HepG2 (cell line): ENCODE results near the gene HACD2. TPM values are rescaled to one million over a fixed set of nuclear protein-coding genes. Genes with fewer than 3 reads are reported as not detected.

Experiments
- ATAC-seq: fragments of 200-7000 bp; cut with Tn5 transposase; 3 replicates; pipeline ENCODE4 v1.9.1; 2020; ENCODE audit warnings: mild to moderate bottlenecking, moderate library complexity
- BruUV-seq: library from RNA; stranded (reverse); fragments of 400-500 nt; replicated peaks from 2 replicates; lab custom pipeline; 2021; lab: Mats Ljungman, UMichigan
- CTCF ChIA-PET: fragments of 300-600 bp; formaldehyde crosslinking; extraction: SDS; loops from one replicate; lab custom pipeline; 2021; ENCODE audit warnings: low total read pairs, inconsistent platforms, low intra/inter-chr PET ratio; lab: Yijun Ruan, JAX
- POLR2A ChIA-PET: fragments of 350-600 bp; sonication (Branson Sonifier 250); formaldehyde crosslinking; loops from one replicate; lab custom pipeline; 2020; ENCODE audit warnings: antibody characterized with exemption, inconsistent platforms; lab: Yijun Ruan, JAX
- DNase-seq: peaks from one replicate; pipeline ENCODE4 v3.0.0-alpha.2; 2015; ENCODE audit warnings: low spot score
- FAIRE-seq: peaks from 3 replicates; lab custom pipeline; 2011; peaks lifted over from hg19 to GRCh38; lab: Jason Lieb, UNC
- H2AFZ ChIP-seq: one replicate; pipeline ENCODE4 v1.6.1; 2011; ENCODE audit warnings: low read length, inconsistent platforms
- H3K27ac ChIP-seq: fragments of 300-600 bp; 3 replicates; pipeline ENCODE4 v1.8.0; 2011; ENCODE audit warnings: mixed run types, mild to moderate bottlenecking, mixed read lengths, low read length, inconsistent platforms; ENCODE audit not compliant: insufficient read depth; ENCODE audit errors: extremely low read length
- H3K27me3 ChIP-seq, 2 experiments: fragments of 200-600 bp in 1 of 2; 2 replicates in 1 of 2; 3 replicates in 1 of 2; pipeline versions ENCODE4 v1.6.0 to v1.8.0; 2011; ENCODE audit warnings: low read length in 2 of 2, mild to moderate bottlenecking in 2 of 2, moderate library complexity in 2 of 2, inconsistent platforms in 1 of 2; ENCODE audit not compliant: insufficient read depth in 2 of 2, control insufficient read depth in 1 of 2
- H3K36me3 ChIP-seq, 2 experiments: fragments of 200-600 bp in 1 of 2; replicated peaks in 1 of 2; 2 replicates in 1 of 2; 3 replicates in 1 of 2; pipeline versions ENCODE4 v1.5.1 to v1.8.0; 2011; ENCODE audit warnings: low read length in 2 of 2, inconsistent platforms in 1 of 2; ENCODE audit not compliant: insufficient read depth in 2 of 2, control insufficient read depth in 1 of 2
- H3K4me1 ChIP-seq: 2 replicates; pipeline ENCODE4 v1.5.1; 2012; ENCODE audit warnings: low read length, inconsistent platforms; ENCODE audit not compliant: insufficient read depth
- H3K4me2 ChIP-seq: 2 replicates; pipeline ENCODE4 v1.6.0; 2011; ENCODE audit warnings: low read depth, low read length, inconsistent platforms
- H3K4me3 ChIP-seq, 3 experiments: fragments of 200-600 bp in 1 of 3; sonication (generic), shearing (Covaris generic) in 1 of 3; replicated peaks in 1 of 3; 2 replicates each; pipeline ENCODE4 v1.5.1; 2011 to 2016; ENCODE audit warnings: low read length in 3 of 3, inconsistent platforms in 2 of 3, low read depth in 2 of 3, mild to moderate bottlenecking in 2 of 3, control low read depth in 1 of 3, mixed read lengths in 1 of 3; ENCODE audit not compliant: insufficient read depth in 1 of 3
- H3K79me2 ChIP-seq: one replicate; pipeline ENCODE4 v1.6.1; 2011; ENCODE audit warnings: low read length, inconsistent platforms; ENCODE audit not compliant: insufficient read depth
- H3K9ac ChIP-seq: 2 replicates; pipeline ENCODE4 v1.6.0; 2011; ENCODE audit warnings: mild to moderate bottlenecking, low read depth, low read length, inconsistent platforms; ENCODE audit not compliant: insufficient read depth
- H3K9me3 ChIP-seq: 2 replicates; pipeline ENCODE4 v1.5.1; 2012; ENCODE audit warnings: mild to moderate bottlenecking, low read length
- H4K20me1 ChIP-seq: 2 replicates; pipeline ENCODE4 v1.6.0; 2011; ENCODE audit warnings: inconsistent platforms, mild to moderate bottlenecking, low read length, moderate library complexity; ENCODE audit not compliant: insufficient read depth
- CBX1 ChIP-seq: IDR thresholded peaks from one replicate; pipeline ENCODE4 v1.6.1; 2016; ENCODE audit warnings: antibody characterized with exemption, low read depth
- FLYWCH1 ChIP-seq: sonication (generic); formaldehyde crosslinking; IDR thresholded peaks from 2 replicates; pipeline ENCODE4 v1.8.1; 2023; ENCODE audit warnings: mild to moderate bottlenecking, missing genetic modification reagents
- ZKSCAN8 ChIP-seq: IDR thresholded peaks from 2 replicates; pipeline ENCODE4 v1.6.1; 2016; ENCODE audit warnings: borderline replicate concordance, missing genetic modification reagents, missing compliant biosample characterization
- ZNF138 ChIP-seq: sonication (generic); formaldehyde crosslinking; IDR thresholded peaks from 2 replicates; pipeline ENCODE4 v1.5.0; 2020; ENCODE audit warnings: mild to moderate bottlenecking, low read depth, missing genetic modification reagents
- ZNF383 ChIP-seq: sonication (generic); formaldehyde crosslinking; IDR thresholded peaks from 2 replicates; pipeline ENCODE4 v1.4.0; 2020; ENCODE audit warnings: missing genetic modification reagents, mild to moderate bottlenecking, borderline replicate concordance
- ZSCAN9 ChIP-seq: IDR thresholded peaks from 2 replicates; pipeline ENCODE4 v1.6.1; 2016; ENCODE audit warnings: borderline replicate concordance
- WGBS: methylation state at CpG from one replicate; pipeline ENCODE4 v1.1.6; 2017; ENCODE audit warnings: low lambda C conversion rate; 5-methylcytosine and 5-hydroxymethylcytosine counted together
- in situ Hi-C: cut with HindIII; loops from 2 replicates; pipeline ENCODE4 v1.10.0; 2017; ENCODE audit warnings: low pct_unique_long_range_greater_than_20kb; ENCODE audit not compliant: extremely low pct_ligation_motif_present
- intact Hi-C: fragments of 100-400 bp; cut with micrococcal nuclease; formaldehyde crosslinking; loops from one replicate; pipeline ENCODE4 v1.10.0; 2022; ENCODE audit not compliant: unreplicated experiment
- polyA plus RNA-seq, 8 experiments: library from polyadenylated mRNA; depleted of rRNA in 3 of 8; stranded (reverse) in 7 of 8; unstranded in 1 of 8; fragments of >200 nt; fragmentation: Illumina TruSeq in 4 of 8; extraction: Trizol in 4 of 8; gene quantifications; 2 replicates each; pipeline versions ENCODE4 v1.2.1 to v1.2.3, GENCODE V29; 2011 to 2016; ENCODE audit warnings: low read depth in 4 of 8, missing spikeins in 1 of 8, mixed read lengths in 1 of 8; ENCODE audit not compliant: insufficient read depth in 1 of 8
- total RNA-seq, 5 experiments: library from RNA; depleted of rRNA; stranded (reverse); fragments of >200 nt; fragmentation: Illumina TruSeq; extraction: Trizol; gene quantifications; 2 replicates each; pipeline ENCODE4 v1.2.3, GENCODE V29; 2016; ENCODE audit warnings: low read depth in 1 of 5
- TF ChIP-seq, protein P1 (sequence below): sonication (generic); formaldehyde crosslinking; IDR thresholded peaks from 2 replicates; pipeline ENCODE4 v1.5.1; 2020; ENCODE audit warnings: missing genetic modification reagents, mild to moderate bottlenecking, borderline replicate concordance

HACD2 gene
- total and polyA plus RNA-seq, 2 of the 13 experiments (the other 11 are each of a cell fraction or from before 2014, with no cell fraction given) = 47.0 to 50.4 TPM

- no peak overlapping the region for H3K4me2 ChIP-seq
- DNase-seq = no peak
- no peak for FAIRE-seq
- H3K9ac ChIP-seq = no peak overlapping the region
- ChIA-PET POLR2A (no interaction called here), CTCF (no interaction called here)
- intact Hi-C loops = no loop called here
- WGBS = 88% methylated on average over 2 of the region's 2 CpGs
- H3K27me3 ChIP-seq = no peaks in the 10 kb centered on the region
- ATAC-seq = no peak
- peaks cover 19% of the 10 kb centered on the region for H3K79me2 ChIP-seq
- H3K27ac ChIP-seq = no peak overlapping the region
- H3K9me3 ChIP-seq = no peaks in the 10 kb centered on the region
- in situ Hi-C loops = no loop called here
- no peak for TF ChIP-seq ZNF383 (CRISPR knock-in tag)
- no peak for TF ChIP-seq CBX1
- TF ChIP-seq FLYWCH1 (CRISPR knock-in tag) = no peak
- TF ChIP-seq ZKSCAN8 = no peak
- no peak for TF ChIP-seq ZSCAN9 (CRISPR knock-in tag)
- TF ChIP-seq, protein P1, sequence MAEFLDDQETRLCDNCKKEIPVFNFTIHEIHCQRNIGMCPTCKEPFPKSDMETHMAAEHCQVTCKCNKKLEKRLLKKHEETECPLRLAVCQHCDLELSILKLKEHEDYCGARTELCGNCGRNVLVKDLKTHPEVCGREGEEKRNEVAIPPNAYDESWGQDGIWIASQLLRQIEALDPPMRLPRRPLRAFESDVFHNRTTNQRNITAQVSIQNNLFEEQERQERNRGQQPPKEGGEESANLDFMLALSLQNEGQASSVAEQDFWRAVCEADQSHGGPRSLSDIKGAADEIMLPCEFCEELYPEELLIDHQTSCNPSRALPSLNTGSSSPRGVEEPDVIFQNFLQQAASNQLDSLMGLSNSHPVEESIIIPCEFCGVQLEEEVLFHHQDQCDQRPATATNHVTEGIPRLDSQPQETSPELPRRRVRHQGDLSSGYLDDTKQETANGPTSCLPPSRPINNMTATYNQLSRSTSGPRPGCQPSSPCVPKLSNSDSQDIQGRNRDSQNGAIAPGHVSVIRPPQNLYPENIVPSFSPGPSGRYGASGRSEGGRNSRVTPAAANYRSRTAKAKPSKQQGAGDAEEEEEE = no peak
- no peak for TF ChIP-seq ZNF138 (CRISPR knock-in tag)
- H3K36me3 ChIP-seq = peaks cover 1 to 6% of the 10 kb centered on the region in 2 experiments; a peak in 3 of 5 replicates
- H3K4me1 ChIP-seq = no peaks in the 10 kb centered on the region
- H3K4me3 ChIP-seq = no peak overlapping the region
- no peaks in the 10 kb centered on the region for H4K20me1 ChIP-seq
- no peak overlapping the region for H2AFZ ChIP-seq
- BruUV-seq = no TSS peak
These were observed 44.6 kb downstream of the HACD2 start for GRCh38 chr3:123540285-123540684.
